Muscle of back (tissue), 11 donors: Measurements from ENCODE around the gene HSF2. TPM values are rescaled to one million over a fixed set of nuclear protein-coding genes. Genes with fewer than 3 reads are reported as not detected.
A peak's percentile ranks its signal among the peaks of the same experiment; 100 is the strongest.

Experiments
- DNase-seq, 3 donors: peaks; one replicate each; pipeline versions ENCODE4 v3.0.0 to v3.0.0-alpha.2; 2013
- polyA plus RNA-seq, 10 donors: library from polyadenylated mRNA; unstranded; fragments of 120-200 nt; gene quantifications; one replicate each; pipeline ENCODE4 v1.2.1, GENCODE V29; 2013; ENCODE audit not compliant: insufficient read length in 10 of 10

The HSF2 gene
- polyA plus RNA-seq, 10 donors = 24.3 to 36.9 (median 28.8) TPM

GRCh38 chr6:122392564-122393350 is 6.7 kb upstream of the HSF2 start:
- DNase-seq = no peak

- no peak for DNase-seq
Observed at GRCh38 chr6:122393351-122393896, 6.0 kb upstream of the HSF2 start.

DNA sequence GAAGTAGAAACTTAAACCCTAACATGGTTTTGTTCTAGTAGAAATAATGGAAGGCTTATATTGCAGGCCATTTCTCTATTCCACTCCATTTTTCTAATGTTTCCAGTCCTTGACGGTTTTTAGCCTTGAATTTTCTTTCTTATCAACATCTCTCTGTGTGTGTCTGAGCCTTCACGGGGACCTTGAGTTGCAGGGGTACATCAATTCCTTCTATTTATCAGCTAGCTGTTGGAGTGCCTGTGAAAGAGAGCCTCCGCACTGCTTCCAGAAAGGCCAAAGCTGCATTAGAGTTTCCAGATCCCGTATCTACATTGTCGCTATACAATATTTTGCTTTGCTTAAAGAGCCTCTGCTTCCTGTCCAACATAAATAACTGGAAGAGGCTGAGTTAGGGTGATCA is 5.4 kb upstream of the HSF2 start:
- DNase-seq = no peak

- no peak for DNase-seq
Observed at GRCh38 chr6:122399055-122399347, 451 bp upstream of the HSF2 start.

DNA sequence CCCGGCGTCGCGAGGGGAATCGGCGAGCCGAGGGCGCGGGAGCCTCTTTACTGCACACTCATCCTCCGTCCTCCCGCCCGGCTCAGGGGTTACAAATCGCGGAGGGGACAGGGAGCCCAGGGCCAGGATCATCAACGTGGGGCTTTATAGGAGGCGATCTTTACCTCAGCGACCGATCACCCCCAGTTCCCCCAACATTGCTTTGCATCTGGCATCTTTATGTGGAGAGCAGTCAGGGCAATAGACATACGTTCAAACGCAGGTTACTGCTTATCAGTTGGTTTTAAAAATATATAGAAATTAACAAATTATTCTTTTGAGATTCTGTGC is 634 bp downstream of the HSF2 start:
- DNase-seq = no peak

DNA sequence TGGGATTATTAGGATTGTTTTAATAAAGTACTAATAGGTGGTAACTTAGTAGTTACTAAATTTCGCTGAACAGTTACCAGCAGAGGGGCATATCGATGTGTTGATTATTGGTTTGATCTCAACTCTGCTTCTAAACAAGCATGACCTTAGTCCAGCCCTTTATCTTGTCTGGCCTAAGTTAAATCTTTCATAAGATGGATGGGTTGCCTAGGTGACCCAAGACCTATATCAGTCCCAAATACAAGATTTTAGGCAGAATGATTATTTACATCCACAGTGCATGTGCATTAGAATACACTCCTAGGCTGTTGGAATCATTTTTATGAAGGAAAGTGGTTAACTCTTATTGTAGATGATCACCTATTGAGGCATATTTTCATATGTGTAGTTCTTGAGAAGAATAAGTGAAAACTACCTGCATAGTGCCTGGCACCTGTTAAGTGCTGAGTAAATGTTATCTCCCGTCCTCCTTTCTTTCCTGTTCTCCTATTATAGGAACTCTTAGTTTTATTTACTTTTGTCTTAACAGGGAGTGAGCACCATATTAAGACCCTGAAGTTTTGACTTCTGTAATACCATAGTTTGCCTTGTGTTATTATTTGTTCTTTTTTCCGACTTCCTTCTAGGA is 1.1 kb downstream of the HSF2 start:
- DNase-seq = peak in 1 of 3 donors; percentile 18

DNA sequence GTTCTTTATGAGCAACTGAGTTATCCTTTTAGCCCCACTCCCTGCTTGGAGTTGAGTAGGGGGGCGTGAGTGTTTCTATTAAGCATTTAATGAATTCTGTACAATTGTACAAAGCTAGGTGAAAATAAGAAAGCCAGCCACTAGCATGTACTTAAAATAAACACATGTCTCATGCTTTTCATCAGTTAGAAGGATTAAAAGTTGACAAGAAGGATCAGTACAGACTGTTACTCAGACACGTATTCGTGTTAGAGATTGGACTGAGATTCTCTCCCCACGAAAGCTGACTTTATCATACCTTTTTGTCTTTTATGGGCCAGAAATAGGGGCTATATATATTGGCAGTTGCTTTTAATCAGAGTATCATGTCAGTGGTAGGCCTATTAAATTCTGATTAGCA is 1.7 kb downstream of the HSF2 start:
- DNase-seq = no peak

DNA sequence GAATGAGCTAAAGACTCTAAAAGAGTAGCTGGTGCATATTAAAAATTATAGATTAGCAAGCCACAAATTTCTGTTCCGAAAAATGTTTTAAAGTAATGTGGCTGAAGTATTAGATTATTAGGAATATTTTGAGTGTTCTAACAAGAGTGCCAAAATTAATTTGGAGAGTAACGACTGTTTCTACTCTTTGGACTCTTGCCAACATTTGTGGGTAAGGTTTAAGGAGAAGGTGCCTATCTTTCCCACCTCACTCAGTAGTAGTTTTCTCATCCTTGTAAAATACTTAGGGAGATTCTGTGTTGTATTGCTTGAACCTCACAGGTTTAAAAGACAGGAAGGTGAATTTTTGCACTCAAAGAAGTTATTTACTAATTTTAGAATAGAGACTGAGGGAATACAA is 5.0 kb downstream of the HSF2 start:
- DNase-seq = no peak

DNA sequence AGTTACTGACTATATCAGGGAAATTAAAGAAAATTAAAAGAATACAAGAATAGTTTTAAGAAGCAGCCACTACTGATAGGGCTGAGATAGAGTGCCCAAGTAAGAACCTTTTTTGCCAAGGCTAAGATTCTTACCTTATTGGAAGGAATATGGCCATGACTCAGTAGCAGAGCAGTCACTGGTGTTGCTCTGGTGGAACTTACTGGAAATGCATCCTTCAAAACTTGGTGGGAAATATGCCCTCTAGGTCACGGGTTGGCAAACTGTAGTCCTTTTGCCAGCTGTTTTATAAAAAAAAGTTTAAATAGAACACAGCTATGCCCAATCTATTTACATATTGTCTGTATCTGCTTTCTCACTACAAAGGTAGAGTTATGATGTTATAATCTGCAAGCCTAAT is 6.0 kb downstream of the HSF2 start:
- no peak for DNase-seq

DNA sequence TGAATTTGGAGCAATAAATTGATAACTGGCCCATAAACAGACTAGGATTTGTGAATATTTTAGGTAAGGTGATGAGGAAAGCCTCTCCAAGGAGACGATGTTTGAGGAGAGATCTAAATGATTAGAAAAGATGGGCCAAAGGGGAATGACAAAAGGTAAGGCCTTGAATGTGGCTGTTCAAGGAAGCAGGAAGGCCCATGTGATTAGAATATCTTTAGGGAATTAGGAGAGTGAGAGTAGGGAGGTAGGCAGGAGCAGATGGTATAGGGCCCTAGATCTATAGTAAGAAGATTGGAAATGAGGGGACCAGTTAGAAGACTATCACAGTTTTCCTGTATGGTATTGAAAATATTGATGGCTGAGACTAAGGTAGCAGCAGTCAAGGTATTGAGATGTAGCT is 6.7 kb downstream of the HSF2 start:
- no peak for DNase-seq

GRCh38 chr6:122407712-122408111 is 8.3 kb downstream of the HSF2 start:
- DNase-seq = no peak

GRCh38 chr6:122408240-122408639 is 8.8 kb downstream of the HSF2 start:
- DNase-seq = no peak

GRCh38 chr6:122408702-122409458 is 9.4 kb downstream of the HSF2 start:
- no peak for DNase-seq

DNA sequence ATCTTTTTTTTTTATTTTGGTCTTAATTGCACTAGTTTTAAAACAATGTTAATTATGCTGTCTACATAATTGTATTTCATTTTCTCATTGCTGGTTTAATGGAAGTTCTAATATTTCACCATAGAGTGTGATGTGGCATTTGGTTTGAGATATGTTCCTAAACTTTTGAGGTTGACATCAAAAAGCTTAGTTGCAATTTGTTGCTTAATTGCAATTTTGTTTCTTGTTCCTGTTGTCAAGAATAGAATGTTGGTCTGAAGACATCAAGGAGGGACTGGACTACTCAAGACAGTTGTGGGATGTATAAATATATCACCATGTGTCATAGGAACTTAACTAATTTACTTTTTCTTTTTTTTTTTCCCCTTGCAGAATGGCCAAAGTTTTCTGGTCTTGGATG is 12.5 kb downstream of the HSF2 start:
- no peak for DNase-seq

DNA sequence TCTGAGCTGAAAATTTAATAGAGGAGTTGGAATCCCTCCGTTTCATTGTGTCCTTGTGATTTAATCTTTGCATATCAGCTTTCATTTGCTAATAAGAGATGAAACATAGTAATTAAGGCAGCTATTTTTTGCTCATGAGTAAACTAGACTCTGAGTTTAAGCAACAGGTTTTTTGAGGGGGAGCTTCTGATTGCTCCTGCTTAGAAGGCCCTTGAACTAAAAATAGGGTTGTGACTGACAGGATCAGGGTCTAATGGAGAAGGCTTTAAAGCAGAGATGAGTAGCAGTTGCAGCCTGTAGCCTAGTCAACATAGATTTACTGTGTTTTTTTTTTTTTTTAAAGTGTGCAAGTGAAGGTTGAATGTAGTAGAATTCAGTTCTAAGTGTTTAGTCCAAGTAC is 17.4 kb downstream of the HSF2 start:
- peak in 1 of 3 donors; percentile 15 for DNase-seq

- no peak for DNase-seq
Observed at GRCh38 chr6:122422003-122422402, 22.6 kb downstream of the HSF2 start.

DNA sequence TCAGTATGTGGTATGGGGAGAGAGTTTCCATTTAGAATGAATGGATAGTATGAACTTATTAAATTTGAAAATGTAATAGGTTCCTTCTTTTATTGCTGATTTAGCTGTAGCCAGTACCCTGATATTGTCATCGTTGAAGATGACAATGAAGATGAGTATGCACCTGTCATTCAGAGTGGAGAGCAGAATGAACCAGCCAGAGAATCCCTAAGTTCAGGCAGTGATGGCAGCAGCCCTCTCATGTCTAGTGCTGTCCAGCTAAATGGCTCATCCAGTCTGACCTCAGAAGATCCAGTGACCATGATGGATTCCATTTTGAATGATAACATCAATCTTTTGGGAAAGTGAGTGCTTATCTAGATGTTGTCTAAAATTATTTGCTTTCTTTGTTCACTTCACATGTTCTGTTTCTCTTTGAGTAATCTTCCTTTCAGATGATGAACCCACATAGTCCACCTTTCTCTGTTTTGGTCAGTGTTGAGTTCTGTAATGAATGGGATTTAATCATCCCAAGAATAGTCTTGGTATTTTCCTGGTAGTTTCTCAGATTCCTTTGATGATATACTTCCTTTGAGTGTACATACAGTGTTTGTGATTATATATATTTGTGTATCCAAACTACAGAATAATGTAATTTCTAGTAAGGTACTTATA is 23.3 kb downstream of the HSF2 start:
- no peak for DNase-seq

GRCh38 chr6:122423734-122424133 is 24.3 kb downstream of the HSF2 start:
- no peak for DNase-seq

GRCh38 chr6:122426597-122426996 is 27.1 kb downstream of the HSF2 start:
- DNase-seq = no peak

DNA sequence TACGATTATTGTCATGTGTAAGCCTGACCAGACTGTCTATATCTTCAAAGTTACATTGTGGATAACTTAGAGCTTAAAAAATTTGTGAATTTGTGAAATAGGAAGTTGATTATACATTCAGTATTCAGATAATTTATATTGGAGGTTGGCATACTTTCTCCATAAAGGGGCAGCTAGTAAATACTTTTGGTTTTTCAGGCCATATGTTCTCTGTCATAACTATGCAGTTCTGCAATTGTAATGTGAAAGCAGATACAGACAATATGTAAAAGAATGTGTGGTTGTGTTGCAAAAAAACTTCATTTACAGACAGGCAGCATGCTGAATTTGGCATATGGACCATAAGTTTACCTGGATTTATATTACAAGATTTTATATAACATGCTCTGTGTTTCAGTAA is 29.3 kb downstream of the HSF2 start:
- DNase-seq = no peak

- DNase-seq = no peak
Observed at GRCh38 chr6:122429323-122429722, 29.9 kb downstream of the HSF2 start.

DNA sequence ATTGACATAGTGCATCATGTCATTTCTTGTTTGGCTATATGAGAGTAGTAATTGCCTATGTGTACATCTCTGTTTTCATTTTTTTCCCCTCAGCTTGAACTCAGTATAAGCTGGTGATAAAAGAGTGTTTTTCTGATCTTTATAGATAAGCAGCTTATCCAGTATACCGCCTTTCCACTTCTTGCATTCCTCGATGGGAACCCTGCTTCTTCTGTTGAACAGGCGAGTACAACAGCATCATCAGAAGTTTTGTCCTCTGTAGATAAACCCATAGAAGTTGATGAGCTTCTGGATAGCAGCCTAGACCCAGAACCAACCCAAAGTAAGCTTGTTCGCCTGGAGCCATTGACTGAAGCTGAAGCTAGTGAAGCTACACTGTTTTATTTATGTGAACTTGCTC is 32.3 kb downstream of the HSF2 start:
- no peak for DNase-seq

DNA sequence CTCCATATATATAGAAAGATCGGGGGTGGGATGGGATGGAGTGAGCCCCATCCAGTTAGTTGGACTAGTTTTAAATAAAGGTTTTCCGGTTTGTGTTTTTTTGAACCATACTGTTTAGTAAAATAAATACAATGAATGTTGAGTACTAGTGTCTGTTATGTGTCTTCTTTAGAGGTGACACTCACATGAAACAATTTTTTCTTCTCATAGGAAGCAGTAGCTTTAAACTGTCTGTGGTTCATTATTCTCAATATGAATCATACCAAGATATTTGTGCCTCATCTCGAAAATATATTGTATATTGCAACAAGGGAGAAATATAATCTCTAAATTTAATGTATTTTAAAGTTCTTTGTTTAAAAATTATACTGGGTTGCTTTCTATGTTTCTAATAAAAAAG is 33.4 kb downstream of the HSF2 start:
- DNase-seq = no peak
